ENCODE data around the gene SMC1B. TPM values are rescaled to one million over a fixed set of nuclear protein-coding genes. Genes with fewer than 3 reads are reported as not detected.

The SMC1B gene
- total and polyA plus RNA-seq, 2 experiments from 2014 or later, result 0.10 TPM; not detected in 1

DNA sequence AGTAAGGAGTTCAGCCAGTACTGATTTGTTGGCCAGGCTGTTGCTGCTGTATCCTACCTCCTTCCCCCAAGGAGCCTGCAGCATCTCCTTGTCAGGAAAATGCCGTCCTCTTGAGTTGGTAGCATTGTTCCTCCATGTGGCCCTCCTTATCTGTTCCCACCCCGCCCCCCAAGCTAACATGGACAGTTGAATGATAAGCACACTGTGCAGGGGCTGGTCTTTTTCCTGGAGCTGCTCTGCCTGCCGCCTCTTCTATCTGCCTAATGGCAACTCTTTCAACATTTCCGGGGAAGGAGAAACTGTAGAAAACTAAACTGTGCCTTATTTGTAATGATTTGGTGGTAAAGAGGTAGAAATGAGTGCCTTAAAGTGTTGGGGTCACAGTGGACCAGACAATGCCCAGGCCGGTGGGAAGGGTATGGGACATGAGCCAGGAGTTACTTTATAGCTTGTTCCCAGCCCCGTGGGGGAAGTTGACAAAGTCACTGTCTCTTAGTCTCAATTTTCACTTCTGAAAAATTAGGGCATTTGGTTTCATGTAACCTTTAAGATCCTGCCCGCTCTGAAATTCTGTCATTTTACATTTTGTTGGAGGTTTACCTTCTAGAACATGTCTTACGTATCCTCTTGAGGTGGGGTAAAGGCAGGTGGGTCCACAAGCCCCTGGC, 99.2 kb downstream of the SMC1B start (continued):
- no peak for TF ChIP-seq ZNF331 (CRISPR knock-in tag; IDR thresholded peaks at IDR 0.05; ENCODE audit: low read depth)
- TF ChIP-seq ZNF462 (CRISPR knock-in tag; IDR thresholded peaks at IDR 0.05), result no peak
- TF ChIP-seq POLR2AphosphoS5 (IDR thresholded peaks at IDR 0.05; ENCODE audit: low read depth), result no peak

GRCh38 chr22:45312856-45313255, 100.5 kb downstream of the SMC1B start:
- Histone ChIP-seq H4K20me1 (replicated peaks; ENCODE audit: insufficient read depth) (peaks cover 12% of the 10 kb centered on the region), H3F3A (replicated peaks; ENCODE audit: low read depth) (peaks cover 19% of the 10 kb centered on the region), H3K4me3 (no peak overlapping the region), H3K27ac (ENCODE audit: low read depth) (no peak overlapping the region), H2AFZ (no peak overlapping the region), H3K4me1 (ENCODE audit: insufficient read depth) (peaks cover 21% of the 10 kb centered on the region), H3K27me3 (ENCODE audit: insufficient read depth) (no peaks in the 10 kb centered on the region; the same call in 1 of the 2 replicates), H3K4me2 (no peak overlapping the region), H3K9me2 (ENCODE audit: insufficient read depth) (0 out of 2 replicates have a peak, but pooled peaks cover 3% of the 10 kb centered on the region), H3K79me2 (replicated peaks; ENCODE audit: insufficient read depth) (peaks cover 71% of the 10 kb centered on the region), H3K36me3 (ENCODE audit: insufficient read depth) (no peaks in the 10 kb centered on the region)
- H3K27ac Mint-ChIP-seq, result no peak overlapping the region
- peaks cover 35% of the 10 kb centered on the region for H3K4me1 Mint-ChIP-seq
- H3K36me3 Mint-ChIP-seq (ENCODE audit: low read depth), result peaks cover 6% of the 10 kb centered on the region; the same call in 2 of the 3 replicates
- H3K9me3 Mint-ChIP-seq, result no peaks in the 10 kb centered on the region
- DNase-seq (ENCODE audit: low spot score) (peak; percentile 15), ATAC-seq (no peak)
- H3K4me3 Mint-ChIP-seq, result no peak overlapping the region; the same call in 2 of the 3 replicates
- peaks cover 21% of the 10 kb centered on the region for H3K27me3 Mint-ChIP-seq (ENCODE audit: insufficient read depth, low read depth, poor library complexity)
- no peak for TF ChIP-seq EZH2phosphoT487 (IDR thresholded peaks at IDR 0.05; ENCODE audit: unreplicated experiment)
- no peak for TF ChIP-seq ZNF462 (CRISPR knock-in tag; IDR thresholded peaks at IDR 0.05)
- no peak for TF ChIP-seq ZNF331 (CRISPR knock-in tag; IDR thresholded peaks at IDR 0.05; ENCODE audit: low read depth)
- no peak for TF ChIP-seq EZH2 (IDR thresholded peaks at IDR 0.05; ENCODE audit: low read depth, unreplicated experiment)
- TF ChIP-seq STAT1 (IDR thresholded peaks at IDR 0.05; ENCODE audit: unreplicated experiment), result no peak
- TF ChIP-seq ETS1 (IDR thresholded peaks at IDR 0.05), result no peak
- no peak for TF ChIP-seq CREB1 (CRISPR knock-in tag; IDR thresholded peaks at IDR 0.05; ENCODE audit: low read depth)
